PC-9 (cell line): ENCODE results near the gene PHF3. TPM values are rescaled to one million over a fixed set of nuclear protein-coding genes. Genes with fewer than 3 reads are reported as not detected.

Experiments used
- BruUV-seq: library from RNA; stranded (reverse); fragments of 400-500 nt; replicated peaks from 2 replicates; lab custom pipeline; 2021; lab: Mats Ljungman, UMichigan
- CTCF ChIA-PET: fragments of 300-600 bp; sonication (Branson Sonifier 250); formaldehyde crosslinking; loops from one replicate; lab custom pipeline; 2022; ENCODE audit warnings: antibody characterized with exemption; lab: Charles Lee
- POLR2A ChIA-PET: fragments of 300-600 bp; sonication (Branson Sonifier 250); formaldehyde crosslinking; loops from one replicate; lab custom pipeline; 2022; ENCODE audit warnings: antibody characterized with exemption; ENCODE audit not compliant: unreplicated experiment; lab: Charles Lee
- DNase-seq, 2 experiments: peaks; one replicate each; pipeline versions ENCODE4 v3.0.0 to v3.0.0-alpha.2; 2015 to 2022; ENCODE audit warnings: mixed read lengths in 1 of 2
- H2AFZ ChIP-seq: fragments of 200-600 bp; sonication (generic); 2 replicates; pipeline ENCODE4 v1.8.1; 2017; ENCODE audit warnings: antibody characterized with exemption
- H3F3A ChIP-seq: fragments of 200-600 bp; sonication (generic); 2 replicates; pipeline ENCODE4 v1.8.1; 2017; ENCODE audit warnings: antibody characterized with exemption, mild to moderate bottlenecking, low read depth; ENCODE audit not compliant: insufficient read depth
- H3K27ac ChIP-seq: fragments of 200-600 bp; sonication (generic); 2 replicates; pipeline ENCODE4 v1.6.1; 2016; ENCODE audit warnings: mixed run types
- H3K27me3 ChIP-seq: fragments of 200-600 bp; sonication (generic); 2 replicates; pipeline ENCODE4 v1.6.1; 2016; ENCODE audit warnings: low read depth, mixed run types; ENCODE audit not compliant: insufficient read depth
- H3K36me3 ChIP-seq: fragments of 200-600 bp; sonication (generic); 2 replicates; pipeline ENCODE4 v1.6.1; 2016; ENCODE audit warnings: low read depth, mixed run types
- H3K4me1 ChIP-seq: fragments of 200-600 bp; sonication (generic); replicated peaks from 2 replicates; pipeline ENCODE4 v1.6.1; 2016; ENCODE audit warnings: mixed run types; ENCODE audit not compliant: insufficient read depth
- H3K4me2 ChIP-seq: fragments of 200-600 bp; sonication (generic); 2 replicates; pipeline ENCODE4 v1.6.1; 2017; ENCODE audit warnings: mixed run types
- H3K4me3 ChIP-seq: fragments of 200-600 bp; sonication (generic); 2 replicates; pipeline ENCODE4 v1.6.1; 2016; ENCODE audit warnings: mixed run types
- H3K79me2 ChIP-seq: fragments of 200-600 bp; sonication (generic); 2 replicates; pipeline ENCODE4 v1.6.1; 2017; ENCODE audit warnings: low read depth, mixed run types
- H3K9me2 ChIP-seq: fragments of 200-600 bp; sonication (generic); 2 replicates; pipeline ENCODE4 v1.8.1; 2017; ENCODE audit warnings: mild to moderate bottlenecking; ENCODE audit not compliant: insufficient read depth
- H3K9me3 ChIP-seq: fragments of 200-600 bp; sonication (generic); 2 replicates; pipeline ENCODE4 v1.8.1; 2016; ENCODE audit warnings: low read depth; ENCODE audit not compliant: insufficient read depth
- H4K20me1 ChIP-seq: fragments of 200-600 bp; sonication (generic); 2 replicates; pipeline ENCODE4 v1.8.1; 2017; ENCODE audit not compliant: insufficient read depth
- CTCF ChIP-seq: fragments of 200-600 bp; sonication (generic); conservative IDR thresholded peaks from 2 replicates; pipeline ENCODE4 v1.6.1; 2017; ENCODE audit warnings: mixed run types, antibody characterized with exemption, mild to moderate bottlenecking, moderate library complexity
- EZH2 ChIP-seq: fragments of 200-600 bp; sonication (generic); IDR thresholded peaks from 2 replicates; pipeline ENCODE4 v1.8.0; 2017; ENCODE audit warnings: antibody characterized with exemption, low read depth
- intact Hi-C: fragments of 100-400 bp; cut with micrococcal nuclease; formaldehyde crosslinking; loops from one replicate; pipeline ENCODE4 v1.10.0; 2022; ENCODE audit not compliant: unreplicated experiment
- total RNA-seq: library from RNA; stranded (reverse); gene quantifications from 2 replicates; pipeline ENCODE4 v1.2.3, GENCODE V29; 2021

Gene PHF3
- total RNA-seq, 1 experiment from 2014 or later: 67.1 TPM

DNA sequence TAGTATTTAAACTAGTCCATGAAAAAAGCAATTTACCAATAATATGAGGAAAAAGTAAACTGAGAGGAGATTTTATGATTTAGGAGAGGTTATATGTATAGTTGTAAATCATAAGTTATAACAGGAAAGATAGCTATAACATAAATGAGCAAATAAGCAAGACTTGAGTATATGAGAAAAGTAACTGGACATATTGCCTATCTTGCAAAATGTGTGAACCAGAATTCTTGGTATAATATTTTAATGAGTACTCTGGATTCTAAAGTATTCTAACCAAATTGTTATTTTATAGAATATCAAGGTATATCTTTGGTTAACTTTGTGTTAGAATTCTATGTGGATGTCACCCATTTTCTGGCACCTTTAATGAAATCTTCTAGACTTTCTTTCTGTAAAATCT is 124.6 kb downstream of the PHF3 start:
- CTCF ChIA-PET: interaction anchor here (0.8 kb wide), 1 partner anchor 24 kb away, joined by 3 read pairs; no protein-coding TSS in a partner anchor
- POLR2A ChIA-PET: no interaction called here
- H3K4me3 ChIP-seq: no peak overlapping the region
- H3F3A ChIP-seq: no peaks in the 10 kb centered on the region
- no TSS peak for BruUV-seq
- H3K36me3 ChIP-seq: no peaks in the 10 kb centered on the region
- peaks cover 4% of the 10 kb centered on the region; the same call in 1 of the 2 replicates for H4K20me1 ChIP-seq
- no peaks in the 10 kb centered on the region for H3K79me2 ChIP-seq
- H3K4me2 ChIP-seq: no peak overlapping the region
- TF ChIP-seq CTCF: no peak
- no peak for TF ChIP-seq EZH2
- DNase-seq: no peak
- no peaks in the 10 kb centered on the region for H3K4me1 ChIP-seq
- no peak overlapping the region for H3K27ac ChIP-seq
- no peaks in the 10 kb centered on the region for H3K27me3 ChIP-seq
- no peaks in the 10 kb centered on the region for H3K9me2 ChIP-seq
- H2AFZ ChIP-seq: no peak overlapping the region
- intact Hi-C loops: no loop called here
- H3K9me3 ChIP-seq: no peaks in the 10 kb centered on the region

- Histone ChIP-seq H3K4me3 (no peak overlapping the region), H3F3A (no peaks in the 10 kb centered on the region), H3K36me3 (no peaks in the 10 kb centered on the region), H3K27me3 (no peaks in the 10 kb centered on the region), H3K9me3 (peaks cover 3% of the 10 kb centered on the region; the same call in 1 of the 2 replicates), H2AFZ (no peak overlapping the region), H3K4me1 (no peaks in the 10 kb centered on the region), H3K9me2 (no peaks in the 10 kb centered on the region), H3K27ac (no peak overlapping the region), H3K4me2 (no peak overlapping the region), H3K79me2 (no peaks in the 10 kb centered on the region), H4K20me1 (peaks cover 4% of the 10 kb centered on the region; the same call in 1 of the 2 replicates)
- no TSS peak for BruUV-seq
- ChIA-PET CTCF (interaction anchor here (0.6 to 1.0 kb wide), 6 partner anchors 30 to 412 kb away, joined by 3 to 22 read pairs (median 5); partner anchors contain the start of gene PHF3), POLR2A (interaction anchor here (0.7 kb wide), 1 partner anchor 191 kb away, joined by 10 read pairs; no protein-coding TSS in a partner anchor)
- DNase-seq: no peak
- intact Hi-C loops: loop anchor here (1.0 to 2.0 kb wide), 3 partner anchors 166 to 456 kb away; no protein-coding TSS in a partner anchor
- no peak for TF ChIP-seq EZH2
- peak; percentile 79 for TF ChIP-seq CTCF
Measured at GRCh38 chr6:63764318-63764916, 128.8 kb downstream of the PHF3 start.

Other genes starting within 250 kb of the PHF3 start
- 46.4 and 63.8 TPM in 2 replicates for gene PTP4A1, start 63.3 kb upstream of the PHF3 start, total RNA-seq